Pancreas (tissue), 10 donors: Measurements from ENCODE around the gene CELF5. TPM values are rescaled to one million over a fixed set of nuclear protein-coding genes. Genes with fewer than 3 reads are reported as not detected.
"Not testable (repeated sequence)": the region's sequence is repeated elsewhere in the genome, so short reads cannot be mapped to it uniquely, and the experiment has no call there.

Experiments used
- ATAC-seq, 4 donors: fragments of 200-7000 bp; cut with Tn5 transposase; one replicate each; pipeline versions ENCODE4 v1.8.0 to v1.9.1; 2020; ENCODE audit warnings: mild to moderate bottlenecking in 4 of 4, moderate library complexity in 4 of 4
- DNase-seq, 6 donors: peaks; one replicate each; pipeline ENCODE4 v3.0.0-alpha.2; 2020
- FAIRE-seq: peaks from 2 replicates; lab custom pipeline; 2012; peaks lifted over from hg19 to GRCh38; lab: Jason Lieb, UNC
- H3K27ac ChIP-seq, 4 donors: fragments of 200-600 bp; sonication (generic); 1 replicate in 3 of 4; 2 replicates in 1 of 4; pipeline versions ENCODE4 v1.5.0 to v1.8.0; 2020
- H3K27me3 ChIP-seq, 4 donors: fragments of 200-600 bp; one replicate each; pipeline ENCODE4 v1.8.0; 2021
- H3K36me3 ChIP-seq, 3 donors: fragments of 200-600 bp; sonication (generic) in 1 of 3; one replicate each; pipeline versions ENCODE4 v1.5.0 to v1.8.0; 2020 to 2021
- H3K4me1 ChIP-seq, 3 donors: fragments of 200-600 bp; one replicate each; pipeline ENCODE4 v1.8.0; 2021
- H3K4me3 ChIP-seq, 4 donors: fragments of 200-600 bp; sonication (generic) in 2 of 4; one replicate each; pipeline versions ENCODE4 v1.5.0 to v1.8.0; 2020 to 2021
- H3K9me3 ChIP-seq, 4 donors: fragments of 200-600 bp; one replicate each; pipeline ENCODE4 v1.8.0; 2021
- WGBS, 2 donors: extraction: QIAGEN DNeasy Blood & Tissue Kit; methylation state at CpG; one replicate each; pipeline ENCODE4 v1.1.7; 2013; 5-methylcytosine and 5-hydroxymethylcytosine counted together
- intact Hi-C, 3 donors: fragments of 100-400 bp; cut with DNase I; formaldehyde crosslinking; loops; one replicate each; pipeline versions ENCODE4 v1.11.1 to v1.14.2; 2022
- polyA plus RNA-seq, 2 donors: library from polyadenylated mRNA; stranded (reverse); fragments of 200-250 nt; gene quantifications; one replicate each; pipeline ENCODE4 v1.2.3, GENCODE V29; 2013
- total RNA-seq, 6 donors: library from RNA; stranded (reverse); fragmentation: NEBNext Ultra II Directional in 4 of 6; extraction: Animal tissue kit (Norgen Biotek cat#: 25700) in 4 of 6; gene quantifications; one replicate each; pipeline versions ENCODE4 v1.2.1 to v1.2.4, GENCODE V29; 2021 to 2023
- TF ChIP-seq, protein P1 (sequence below), 4 donors: fragments of 200-600 bp; sonication (generic) in 3 of 4; IDR thresholded peaks; one replicate each; pipeline versions ENCODE4 v1.5.0 to v1.8.0; 2021; ENCODE audit warnings: antibody characterized with exemption in 4 of 4
- donor health status: healthy with polysubstance abuse.
- donor health status: DM: no; HTN: no; CAD: no; lungs with moderate emphysema.
- donor health status: DM: no; HTN: no; CAD: no.
- donor health status: control.
- donor health status: control.
- donor health status: Bipolar disorder and iron deficiency.
- donor health status: DM: yes; HTN: yes; CAD: no.
- donor health status: DM: no; HTN: no; CAD: no.
- donor health status: DM: no; HTN: no; CAD: no.
- donor health status: DM: yes; HTN: yes; CAD: no.

CELF5 gene
- total and polyA plus RNA-seq, 8 donors = 0.30 to 1.6 (median 0.65) TPM

DNA sequence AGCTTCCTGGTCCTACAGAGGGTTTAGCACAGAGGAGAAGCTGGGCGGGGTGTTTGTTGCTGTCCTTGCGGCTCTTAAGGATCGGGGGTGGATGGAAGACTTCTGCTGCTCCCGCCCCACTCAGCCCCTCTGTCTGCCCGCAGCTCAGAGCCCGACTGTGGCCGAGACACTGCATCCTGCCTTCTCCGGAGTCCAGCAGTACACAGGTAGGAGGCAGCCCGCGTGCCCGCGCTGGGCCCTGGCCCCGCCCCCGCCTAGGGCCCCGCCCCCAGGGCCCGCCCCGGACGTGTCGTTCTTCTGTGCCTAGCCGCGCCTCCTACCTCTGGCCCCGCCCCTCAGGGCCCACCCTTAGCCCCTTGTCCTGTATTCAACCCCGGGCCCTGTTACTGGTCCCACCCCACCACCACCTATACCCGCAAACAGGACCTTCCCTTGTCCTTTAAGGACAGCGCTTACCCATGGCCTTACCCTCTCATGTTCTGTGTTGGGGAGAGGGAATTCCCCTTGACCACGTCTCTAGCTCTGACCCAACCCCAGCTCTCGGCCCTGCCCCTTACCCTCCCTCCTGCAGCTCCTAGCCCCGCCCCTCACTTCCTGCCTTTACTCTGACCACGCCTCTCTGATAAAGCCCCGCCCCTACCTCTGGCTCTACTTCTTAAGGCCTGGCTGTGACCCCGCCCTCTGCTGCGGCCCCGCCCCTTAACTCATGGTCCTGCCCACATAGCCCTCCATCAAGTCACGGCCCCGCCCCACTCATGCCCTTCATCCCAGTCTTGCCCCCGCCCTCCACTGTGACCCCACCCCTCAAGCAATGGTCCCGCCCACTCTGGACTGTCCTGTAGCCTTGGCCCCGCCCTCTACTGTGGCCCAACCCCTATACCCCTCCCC lies 60.5 kb downstream of the CELF5 start:
- 1 to 3% methylated on average over 27 to 38 of the region's 38 CpGs for WGBS, 2 donors
- Histone ChIP-seq H3K27me3 (no peaks in the 10 kb centered on the region), H3K9me3 (no peaks in the 10 kb centered on the region), H3K36me3 (no peaks in the 10 kb centered on the region), H3K4me1 (peaks cover 4 to 6% (median 5%) of the 10 kb centered on the region in 3 donors), H3K27ac (peak overlapping the region; percentile 42 to 71 (median 58)), H3K4me3 (peak overlapping the region in 3 of 4 donors; percentile 5 to 38 (median 34))
- ATAC-seq (peak; percentile 82 to 93 (median 86)), FAIRE-seq (no peak), DNase-seq (peak; percentile 95 to 100 (median 98))
- intact Hi-C loops = no loop called here
- TF ChIP-seq, protein P1, sequence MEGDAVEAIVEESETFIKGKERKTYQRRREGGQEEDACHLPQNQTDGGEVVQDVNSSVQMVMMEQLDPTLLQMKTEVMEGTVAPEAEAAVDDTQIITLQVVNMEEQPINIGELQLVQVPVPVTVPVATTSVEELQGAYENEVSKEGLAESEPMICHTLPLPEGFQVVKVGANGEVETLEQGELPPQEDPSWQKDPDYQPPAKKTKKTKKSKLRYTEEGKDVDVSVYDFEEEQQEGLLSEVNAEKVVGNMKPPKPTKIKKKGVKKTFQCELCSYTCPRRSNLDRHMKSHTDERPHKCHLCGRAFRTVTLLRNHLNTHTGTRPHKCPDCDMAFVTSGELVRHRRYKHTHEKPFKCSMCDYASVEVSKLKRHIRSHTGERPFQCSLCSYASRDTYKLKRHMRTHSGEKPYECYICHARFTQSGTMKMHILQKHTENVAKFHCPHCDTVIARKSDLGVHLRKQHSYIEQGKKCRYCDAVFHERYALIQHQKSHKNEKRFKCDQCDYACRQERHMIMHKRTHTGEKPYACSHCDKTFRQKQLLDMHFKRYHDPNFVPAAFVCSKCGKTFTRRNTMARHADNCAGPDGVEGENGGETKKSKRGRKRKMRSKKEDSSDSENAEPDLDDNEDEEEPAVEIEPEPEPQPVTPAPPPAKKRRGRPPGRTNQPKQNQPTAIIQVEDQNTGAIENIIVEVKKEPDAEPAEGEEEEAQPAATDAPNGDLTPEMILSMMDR (IDR thresholded peaks at IDR 0.05) = no peak

DNA sequence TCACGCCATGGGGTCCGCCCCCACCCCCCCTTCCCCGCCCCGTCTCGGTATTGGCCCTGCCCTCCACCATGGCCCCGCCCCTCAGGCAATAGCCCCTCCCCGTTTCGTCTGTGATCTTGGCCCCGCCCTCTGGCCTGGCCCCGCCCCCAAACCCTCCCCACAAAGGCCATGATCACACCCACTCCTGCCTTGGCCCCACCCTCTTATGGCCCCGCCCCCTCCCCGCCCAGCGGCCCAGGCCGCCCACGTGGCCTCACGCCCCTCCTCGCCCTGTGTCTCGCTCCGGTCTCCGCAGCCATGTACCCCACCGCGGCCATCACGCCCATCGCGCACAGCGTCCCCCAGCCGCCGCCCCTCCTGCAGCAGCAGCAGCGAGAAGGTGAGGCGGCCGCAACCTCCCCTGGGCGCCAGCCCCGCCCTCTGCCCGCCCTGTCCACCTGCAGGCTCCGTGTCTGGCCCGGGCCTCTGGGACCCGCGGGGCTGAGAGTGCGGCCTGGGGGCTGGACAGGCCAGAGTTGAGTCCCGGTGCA lies 61.3 kb downstream of the CELF5 start:
- ATAC-seq (peak; percentile 55 to 78 (median 71)), DNase-seq (peak in 1 of 6 donors; percentile 96), FAIRE-seq (no peak)
- TF ChIP-seq, protein P1 (IDR thresholded peaks at IDR 0.05) = no peak
- intact Hi-C loops = no loop called here
- Histone ChIP-seq H3K27ac (peak overlapping the region in 1 of 4 donors; percentile 18), H3K4me3 (peak overlapping the region; percentile 23 to 58 (median 39)), H3K4me1 (peaks cover 4 to 6% (median 5%) of the 10 kb centered on the region in 3 donors), H3K9me3 (no peaks in the 10 kb centered on the region), H3K27me3 (no peaks in the 10 kb centered on the region), H3K36me3 (no peaks in the 10 kb centered on the region)
- 2 to 4% methylated on average over 37 to 39 of the region's 40 CpGs for whole genome bisulfite sequencing, 2 donors

DNA sequence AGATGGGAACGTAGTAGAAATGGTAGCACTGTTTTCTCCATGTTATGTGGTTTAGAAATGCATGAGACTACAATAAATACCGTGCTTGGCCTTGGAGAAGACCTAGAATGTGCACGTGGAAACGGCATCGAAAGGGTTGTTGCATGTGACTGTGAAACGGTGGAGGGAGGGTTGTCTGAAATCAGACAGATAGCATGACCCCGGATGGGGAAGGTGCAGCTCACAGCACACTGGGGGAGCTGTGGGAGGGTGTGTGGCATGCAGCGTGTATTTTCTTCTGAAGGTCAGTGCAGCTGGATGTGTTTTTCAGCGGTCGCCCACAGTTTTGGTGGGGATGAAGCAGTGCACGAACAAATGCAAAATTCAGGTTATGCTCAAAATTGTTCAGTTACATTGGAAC lies 63.4 kb downstream of the CELF5 start:
- Histone ChIP-seq H3K4me1 (peaks cover 4 to 6% (median 5%) of the 10 kb centered on the region in 3 donors), H3K9me3 (no peaks in the 10 kb centered on the region), H3K27ac (no peak overlapping the region), H3K27me3 (no peaks in the 10 kb centered on the region), H3K4me3 (no peak overlapping the region), H3K36me3 (no peaks in the 10 kb centered on the region)
- no peak for ATAC-seq
- 31 to 36% methylated on average over 11 of the region's 11 CpGs for whole genome bisulfite sequencing, 2 donors
- intact Hi-C loops = no loop called here
- DNase-seq = no peak
- no peak for FAIRE-seq
- TF ChIP-seq, protein P1 (IDR thresholded peaks at IDR 0.05) = no peak

GRCh38 chr19:3288437-3288836 lies 64.0 kb downstream of the CELF5 start:
- WGBS, 2 donors = 83 to 87% methylated on average over 5 of the region's 5 CpGs
- H3K36me3 ChIP-seq, H3K27me3 ChIP-seq, intact Hi-C loops, H3K4me1 ChIP-seq, ATAC-seq, H3K4me3 ChIP-seq, H3K9me3 ChIP-seq, H3K27ac ChIP-seq, DNase-seq, FAIRE-seq: not testable (repeated sequence)

DNA sequence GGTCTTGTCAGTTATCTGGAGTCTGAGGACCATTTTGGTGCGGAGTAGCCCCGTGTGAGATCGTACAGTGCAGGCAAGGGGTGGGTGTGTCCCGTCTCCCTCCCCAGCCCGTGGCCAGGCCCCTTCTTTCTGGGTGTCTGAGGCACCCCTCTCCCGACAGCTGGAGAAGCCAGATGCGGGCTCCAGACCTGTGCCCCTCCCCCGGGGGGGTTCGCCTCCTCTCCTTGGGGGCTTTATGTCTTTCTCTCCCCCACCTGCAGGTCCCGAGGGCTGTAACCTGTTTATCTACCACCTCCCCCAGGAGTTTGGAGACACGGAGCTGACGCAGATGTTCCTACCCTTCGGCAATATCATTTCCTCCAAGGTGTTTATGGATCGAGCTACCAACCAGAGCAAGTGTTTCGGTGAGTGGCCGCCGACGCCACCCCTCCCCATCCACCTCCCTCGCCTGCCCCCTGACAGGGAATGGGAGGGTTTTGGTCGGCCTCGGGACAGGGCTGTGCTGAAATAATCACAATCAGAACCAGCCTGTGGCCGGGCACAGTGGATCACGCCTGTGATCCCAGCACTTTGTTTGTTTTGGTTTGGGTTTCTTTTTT lies 65.6 kb downstream of the CELF5 start:
- WGBS, 2 donors = 25 to 49% methylated on average over 23 of the region's 23 CpGs
- no peaks in the 10 kb centered on the region for H3K9me3 ChIP-seq
- ATAC-seq (no peak), FAIRE-seq (no peak), DNase-seq (no peak)
- intact Hi-C loops = no loop called here
- H3K27me3 ChIP-seq = no peaks in the 10 kb centered on the region
- H3K27ac ChIP-seq = no peak overlapping the region
- H3K36me3 ChIP-seq = no peaks in the 10 kb centered on the region
- H3K4me1 ChIP-seq = no peaks in the 10 kb centered on the region
- TF ChIP-seq, protein P1 (IDR thresholded peaks at IDR 0.05) = no peak
- H3K4me3 ChIP-seq = no peak overlapping the region

DNA sequence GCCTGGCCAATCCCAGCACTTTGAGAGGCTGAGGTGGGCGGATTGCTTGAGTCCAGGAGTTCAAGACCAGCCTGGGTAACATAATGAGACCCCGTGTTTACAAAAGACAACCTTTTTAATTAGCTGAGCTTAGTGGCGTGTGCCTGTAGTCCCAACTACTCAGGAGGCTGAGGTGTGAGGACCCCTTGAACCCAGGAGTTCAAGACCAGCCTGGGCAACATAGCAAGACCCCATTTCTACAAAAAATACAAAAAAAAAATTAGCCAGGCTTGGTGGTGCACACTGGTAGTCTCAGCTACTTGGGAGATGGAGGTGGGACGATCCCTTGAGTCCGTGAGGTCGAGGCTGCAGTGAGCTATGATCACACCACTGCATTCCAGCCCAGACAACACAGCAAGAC lies 66.4 kb downstream of the CELF5 start:
- H3K4me1 ChIP-seq, intact Hi-C loops, DNase-seq, FAIRE-seq, H3K27ac ChIP-seq, H3K4me3 ChIP-seq, H3K27me3 ChIP-seq, H3K9me3 ChIP-seq, H3K36me3 ChIP-seq, ATAC-seq: not testable (repeated sequence)
- 80 to 87% methylated on average over 6 of the region's 6 CpGs for WGBS, 2 donors
